ENCODE measurements around the gene TBC1D7. TPM values are rescaled to one million over a fixed set of nuclear protein-coding genes. Genes with fewer than 3 reads are reported as not detected.
A peak's percentile ranks its signal among the peaks of the same experiment; 100 is the strongest.

TBC1D7 gene
- total RNA-seq, 1 experiment from 2014 or later: 29.2 TPM

GRCh38 chr6:13355999-13356785 lies 27.9 kb upstream of the TBC1D7 start:
- Histone ChIP-seq H3K36me3 (ENCODE audit: low read depth) (no peaks in the 10 kb centered on the region), H3K4me3 (peak overlapping the region; percentile 2; the same call in 1 of the 2 replicates), H3K9me2 (ENCODE audit: insufficient read depth) (no peaks in the 10 kb centered on the region), H3K27ac (peak overlapping the region; percentile 74), H3K4me1 (replicated peaks; ENCODE audit: insufficient read depth) (peaks cover 43% of the 10 kb centered on the region), H3K9me3 (ENCODE audit: insufficient read depth, low read depth) (no peaks in the 10 kb centered on the region), H3K4me2 (peak overlapping the region; percentile 54), H3K27me3 (ENCODE audit: insufficient read depth, low read depth) (no peaks in the 10 kb centered on the region), H3F3A (ENCODE audit: insufficient read depth, low read depth) (peaks cover 25% of the 10 kb centered on the region), H3K79me2 (ENCODE audit: low read depth) (no peaks in the 10 kb centered on the region), H4K20me1 (ENCODE audit: insufficient read depth) (no peaks in the 10 kb centered on the region), H2AFZ (no peak overlapping the region)
- CTCF ChIA-PET: no interaction called here
- intact Hi-C loops (cut with micrococcal nuclease; ENCODE audit: unreplicated experiment): loop anchor here (1.0 kb wide), 3 partner anchors 41 to 369 kb away; no protein-coding TSS in a partner anchor
- BruUV-seq (replicated peaks): no TSS peak
- POLR2A ChIA-PET (ENCODE audit: unreplicated experiment): interaction anchor here (0.6 to 0.8 kb wide), 4 partner anchors 28 to 915 kb away, joined by 3 to 4 read pairs (median 3); partner anchors contain the start of gene TBC1D7
- no peak for DNase-seq
- TF ChIP-seq, protein P1, sequence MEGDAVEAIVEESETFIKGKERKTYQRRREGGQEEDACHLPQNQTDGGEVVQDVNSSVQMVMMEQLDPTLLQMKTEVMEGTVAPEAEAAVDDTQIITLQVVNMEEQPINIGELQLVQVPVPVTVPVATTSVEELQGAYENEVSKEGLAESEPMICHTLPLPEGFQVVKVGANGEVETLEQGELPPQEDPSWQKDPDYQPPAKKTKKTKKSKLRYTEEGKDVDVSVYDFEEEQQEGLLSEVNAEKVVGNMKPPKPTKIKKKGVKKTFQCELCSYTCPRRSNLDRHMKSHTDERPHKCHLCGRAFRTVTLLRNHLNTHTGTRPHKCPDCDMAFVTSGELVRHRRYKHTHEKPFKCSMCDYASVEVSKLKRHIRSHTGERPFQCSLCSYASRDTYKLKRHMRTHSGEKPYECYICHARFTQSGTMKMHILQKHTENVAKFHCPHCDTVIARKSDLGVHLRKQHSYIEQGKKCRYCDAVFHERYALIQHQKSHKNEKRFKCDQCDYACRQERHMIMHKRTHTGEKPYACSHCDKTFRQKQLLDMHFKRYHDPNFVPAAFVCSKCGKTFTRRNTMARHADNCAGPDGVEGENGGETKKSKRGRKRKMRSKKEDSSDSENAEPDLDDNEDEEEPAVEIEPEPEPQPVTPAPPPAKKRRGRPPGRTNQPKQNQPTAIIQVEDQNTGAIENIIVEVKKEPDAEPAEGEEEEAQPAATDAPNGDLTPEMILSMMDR (conservative IDR thresholded peaks at IDR 0.05): no peak
- TF ChIP-seq EZH2 (IDR thresholded peaks at IDR 0.05; ENCODE audit: low read depth): no peak

DNA sequence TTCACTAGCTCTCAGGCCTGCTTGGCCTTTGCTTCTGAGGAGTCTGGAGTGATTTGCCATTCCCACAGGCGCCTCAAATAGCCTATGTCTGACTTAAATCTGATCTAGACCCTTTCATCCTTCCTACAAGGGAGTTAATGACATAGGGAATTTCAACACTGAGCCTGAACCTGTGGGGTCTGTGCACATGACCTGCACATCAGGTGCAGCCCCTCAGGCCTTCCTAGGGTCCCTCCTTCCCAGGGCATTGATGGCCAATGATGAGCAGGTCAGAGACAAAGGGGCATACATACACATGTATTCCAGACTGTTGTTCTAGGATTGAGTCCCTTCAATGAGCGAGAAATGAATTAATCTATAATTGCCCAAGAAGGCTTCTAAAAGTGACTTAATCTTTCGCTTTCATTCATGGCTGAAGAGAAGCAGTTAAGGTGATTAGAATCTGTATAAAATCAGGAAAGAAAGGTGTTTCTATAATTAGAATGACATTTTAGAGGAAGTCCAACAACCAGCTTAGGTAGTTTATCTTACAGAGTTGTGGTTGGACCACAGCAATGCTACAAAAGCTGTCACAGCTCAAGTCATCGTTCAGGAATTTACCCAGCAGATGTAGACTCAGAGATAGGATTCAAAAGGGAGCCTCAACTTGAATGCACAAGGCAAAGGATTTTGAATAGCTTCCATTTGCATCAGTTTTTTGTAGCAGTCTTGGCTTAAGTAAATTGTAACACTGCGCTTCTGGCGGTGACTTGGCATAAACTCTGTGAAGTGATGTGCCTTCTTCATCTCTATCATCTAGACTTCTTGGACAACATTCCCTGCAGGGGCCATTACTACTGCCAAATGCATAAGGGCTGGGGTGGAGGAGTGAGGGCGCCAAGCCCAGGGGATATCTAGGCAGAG lies 27.0 kb upstream of the TBC1D7 start:
- no peaks in the 10 kb centered on the region for H3K9me2 ChIP-seq (ENCODE audit: insufficient read depth)
- no peak overlapping the region for H2AFZ ChIP-seq
- H3K27me3 ChIP-seq (ENCODE audit: insufficient read depth, low read depth): no peaks in the 10 kb centered on the region
- H3K36me3 ChIP-seq (ENCODE audit: low read depth): no peaks in the 10 kb centered on the region
- H3K4me1 ChIP-seq (replicated peaks; ENCODE audit: insufficient read depth): peaks cover 38% of the 10 kb centered on the region
- peak; percentile 63 to 99 for DNase-seq
- BruUV-seq (replicated peaks): no TSS peak
- H3F3A ChIP-seq (ENCODE audit: insufficient read depth, low read depth): peaks cover 25% of the 10 kb centered on the region
- intact Hi-C loops (cut with micrococcal nuclease; ENCODE audit: unreplicated experiment): loop anchor here (1.0 kb wide), 3 partner anchors 42 to 370 kb away; no protein-coding TSS in a partner anchor
- H3K9me3 ChIP-seq (ENCODE audit: insufficient read depth, low read depth): no peaks in the 10 kb centered on the region
- peak overlapping the region; percentile 74 for H3K27ac ChIP-seq
- peak overlapping the region; percentile 75 for H3K4me2 ChIP-seq
- TF ChIP-seq EZH2 (IDR thresholded peaks at IDR 0.05; ENCODE audit: low read depth): no peak
- TF ChIP-seq, protein P1 (conservative IDR thresholded peaks at IDR 0.05): no peak
- peak overlapping the region; percentile 10; the same call in 1 of the 2 replicates for H3K4me3 ChIP-seq
- H3K79me2 ChIP-seq (ENCODE audit: low read depth): no peaks in the 10 kb centered on the region
- no peaks in the 10 kb centered on the region for H4K20me1 ChIP-seq (ENCODE audit: insufficient read depth)
- CTCF ChIA-PET: interaction anchor here (0.5 to 0.7 kb wide), 2 partner anchors 18 to 441 kb away, joined by 3 read pairs; no protein-coding TSS in a partner anchor
- POLR2A ChIA-PET (ENCODE audit: unreplicated experiment): interaction anchor here (0.6 to 0.8 kb wide), 8 partner anchors 22 to 916 kb away, joined by 3 to 9 read pairs (median 4); partner anchors contain the start of gene TBC1D7

Data from PC-9 (cell line).